Measurements from ENCODE around the gene HSD17B12. TPM values are rescaled to one million over a fixed set of nuclear protein-coding genes. Genes with fewer than 3 reads are reported as not detected.

The HSD17B12 gene
- total RNA-seq, 6 donors from 2014 or later = 26.6 to 107 (median 74.4) TPM

GRCh38 chr11:43790444-43790794, 109.9 kb downstream of the HSD17B12 start:
- Histone ChIP-seq H3K27me3 (no peaks in the 10 kb centered on the region), H3K27ac (no peak overlapping the region), H3K4me3 (no peak overlapping the region), H3K36me3 (peaks cover 0 to 2% (median 0%) of the 10 kb centered on the region in 4 donors), H3K9me3 (peaks cover 0 to 1% (median 0%) of the 10 kb centered on the region in 4 donors), H3K4me1 (no peaks in the 10 kb centered on the region)
- DNase-seq (no peak), ATAC-seq (ENCODE audit: low FRiP score in 2 of 2) (no peak)
- 95 to 98% methylated on average over 4 of the region's 4 CpGs for WGBS, 2 donors
- no peak for TF ChIP-seq POLR2A (IDR thresholded peaks at IDR 0.05)
- TF ChIP-seq EP300 (IDR thresholded peaks at IDR 0.05) = no peak
- TF ChIP-seq CTCF (IDR thresholded peaks at IDR 0.05) = no peak
- no peak for TF ChIP-seq POLR2AphosphoS5 (IDR thresholded peaks at IDR 0.05)

- H3K27ac ChIP-seq = no peak overlapping the region
- no peaks in the 10 kb centered on the region for H3K9me3 ChIP-seq
- no peaks in the 10 kb centered on the region for H3K27me3 ChIP-seq
- ATAC-seq (ENCODE audit: low FRiP score in 2 of 2) (no peak), DNase-seq (no peak)
- peaks cover 0 to 30% (median 1%) of the 10 kb centered on the region in 4 donors for H3K36me3 ChIP-seq
- 95 to 97% methylated on average over 2 of the region's 2 CpGs for WGBS, 2 donors
- no peak for TF ChIP-seq POLR2AphosphoS5 (IDR thresholded peaks at IDR 0.05)
- no peak for TF ChIP-seq EP300 (IDR thresholded peaks at IDR 0.05)
- TF ChIP-seq POLR2A (IDR thresholded peaks at IDR 0.05) = no peak
- TF ChIP-seq CTCF (IDR thresholded peaks at IDR 0.05) = no peak
- no peaks in the 10 kb centered on the region for H3K4me1 ChIP-seq
- H3K4me3 ChIP-seq = no peak overlapping the region
Observed at GRCh38 chr11:43797337-43797736, 116.8 kb downstream of the HSD17B12 start.

- Histone ChIP-seq H3K36me3 (peaks cover 0 to 30% (median 1%) of the 10 kb centered on the region in 4 donors), H3K4me3 (no peak overlapping the region), H3K4me1 (no peaks in the 10 kb centered on the region), H3K27me3 (no peaks in the 10 kb centered on the region), H3K27ac (no peak overlapping the region), H3K9me3 (no peaks in the 10 kb centered on the region)
- 89 to 90% methylated on average over 2 of the region's 2 CpGs for WGBS, 2 donors
- no peak for DNase-seq
- no peak for TF ChIP-seq CTCF (IDR thresholded peaks at IDR 0.05)
- no peak for TF ChIP-seq POLR2A (IDR thresholded peaks at IDR 0.05)
- no peak for TF ChIP-seq POLR2AphosphoS5 (IDR thresholded peaks at IDR 0.05)
- TF ChIP-seq EP300 (IDR thresholded peaks at IDR 0.05) = no peak
- ATAC-seq (ENCODE audit: low FRiP score in 2 of 2) = no peak
Observed at GRCh38 chr11:43797866-43798265, 117.3 kb downstream of the HSD17B12 start.

GRCh38 chr11:43802509-43802908, 122.0 kb downstream of the HSD17B12 start:
- TF ChIP-seq POLR2AphosphoS5 (IDR thresholded peaks at IDR 0.05) (no peak), CTCF (IDR thresholded peaks at IDR 0.05) (no peak), EP300 (IDR thresholded peaks at IDR 0.05) (no peak), POLR2A (IDR thresholded peaks at IDR 0.05) (no peak)
- DNase-seq = no peak
- no peaks in the 10 kb centered on the region for H3K9me3 ChIP-seq
- no peak overlapping the region for H3K4me3 ChIP-seq
- H3K36me3 ChIP-seq = peaks cover 0 to 36% (median 1%) of the 10 kb centered on the region in 4 donors
- H3K27me3 ChIP-seq = no peaks in the 10 kb centered on the region
- ATAC-seq (ENCODE audit: low FRiP score in 2 of 2) = no peak
- no peak overlapping the region for H3K27ac ChIP-seq
- H3K4me1 ChIP-seq = peaks cover 0 to 3% (median 0%) of the 10 kb centered on the region in 4 donors

- WGBS, 2 donors = 66 to 67% methylated on average over 3 of the region's 3 CpGs
- no peak for DNase-seq
- H3K9me3 ChIP-seq = no peaks in the 10 kb centered on the region
Observed at GRCh38 chr11:43803766-43804165, 123.2 kb downstream of the HSD17B12 start.

More at GRCh38 chr11:43803766-43804165, 123.2 kb downstream of the HSD17B12 start:
- peaks cover 0 to 3% (median 0%) of the 10 kb centered on the region in 4 donors for H3K4me1 ChIP-seq
- H3K4me3 ChIP-seq = no peak overlapping the region
- H3K27me3 ChIP-seq = no peaks in the 10 kb centered on the region
- no peak overlapping the region for H3K27ac ChIP-seq
- peaks cover 0 to 29% (median under 1%) of the 10 kb centered on the region in 4 donors for H3K36me3 ChIP-seq
- peak in 2 of 4 donors; percentile 33 to 80 for TF ChIP-seq EP300 (IDR thresholded peaks at IDR 0.05)
- no peak for TF ChIP-seq POLR2A (IDR thresholded peaks at IDR 0.05)
- no peak for ATAC-seq (ENCODE audit: low FRiP score in 2 of 2)
